Measurements from ENCODE around the gene PCDH7. TPM values are rescaled to one million over a fixed set of nuclear protein-coding genes. Genes with fewer than 3 reads are reported as not detected.

PCDH7 gene, protein sequence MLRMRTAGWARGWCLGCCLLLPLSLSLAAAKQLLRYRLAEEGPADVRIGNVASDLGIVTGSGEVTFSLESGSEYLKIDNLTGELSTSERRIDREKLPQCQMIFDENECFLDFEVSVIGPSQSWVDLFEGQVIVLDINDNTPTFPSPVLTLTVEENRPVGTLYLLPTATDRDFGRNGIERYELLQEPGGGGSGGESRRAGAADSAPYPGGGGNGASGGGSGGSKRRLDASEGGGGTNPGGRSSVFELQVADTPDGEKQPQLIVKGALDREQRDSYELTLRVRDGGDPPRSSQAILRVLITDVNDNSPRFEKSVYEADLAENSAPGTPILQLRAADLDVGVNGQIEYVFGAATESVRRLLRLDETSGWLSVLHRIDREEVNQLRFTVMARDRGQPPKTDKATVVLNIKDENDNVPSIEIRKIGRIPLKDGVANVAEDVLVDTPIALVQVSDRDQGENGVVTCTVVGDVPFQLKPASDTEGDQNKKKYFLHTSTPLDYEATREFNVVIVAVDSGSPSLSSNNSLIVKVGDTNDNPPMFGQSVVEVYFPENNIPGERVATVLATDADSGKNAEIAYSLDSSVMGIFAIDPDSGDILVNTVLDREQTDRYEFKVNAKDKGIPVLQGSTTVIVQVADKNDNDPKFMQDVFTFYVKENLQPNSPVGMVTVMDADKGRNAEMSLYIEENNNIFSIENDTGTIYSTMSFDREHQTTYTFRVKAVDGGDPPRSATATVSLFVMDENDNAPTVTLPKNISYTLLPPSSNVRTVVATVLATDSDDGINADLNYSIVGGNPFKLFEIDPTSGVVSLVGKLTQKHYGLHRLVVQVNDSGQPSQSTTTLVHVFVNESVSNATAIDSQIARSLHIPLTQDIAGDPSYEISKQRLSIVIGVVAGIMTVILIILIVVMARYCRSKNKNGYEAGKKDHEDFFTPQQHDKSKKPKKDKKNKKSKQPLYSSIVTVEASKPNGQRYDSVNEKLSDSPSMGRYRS (N-terminal part only)
- 100 to 1,000 TPM; 225 to 364 (median 314) TPM for total RNA-seq

DNA sequence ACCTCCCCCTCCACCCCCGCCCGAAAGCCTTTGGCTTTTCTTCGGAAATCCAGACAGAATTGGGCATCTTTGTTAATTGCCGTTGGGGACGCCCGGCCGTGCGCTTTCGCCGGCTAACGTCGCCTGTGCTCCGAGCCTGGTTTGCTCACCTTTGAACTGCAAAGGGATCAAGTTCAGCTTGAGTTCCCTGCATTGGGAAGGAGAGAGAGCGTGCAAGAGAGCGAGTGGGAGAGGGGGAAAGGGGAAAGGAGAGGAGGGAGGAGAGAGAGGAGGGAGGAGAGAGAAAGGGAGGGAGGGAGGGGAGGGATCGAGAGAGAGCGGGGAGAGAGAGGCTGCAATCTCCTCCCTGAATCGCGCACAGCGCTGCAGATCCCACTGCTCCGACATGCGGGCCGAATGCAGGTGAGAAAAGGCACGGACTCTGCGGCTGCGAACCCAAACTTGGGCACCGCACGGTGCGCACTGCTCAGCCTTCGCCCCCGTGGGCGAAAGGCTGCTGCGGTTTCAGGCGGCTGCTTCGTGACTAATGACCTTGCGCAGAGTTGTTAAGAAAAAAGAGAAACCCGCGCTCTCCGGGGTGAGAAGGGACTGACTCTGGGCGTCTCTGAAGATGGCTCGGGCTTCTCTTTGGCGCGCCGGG, at the start of gene PCDH7:
Gene PCDH7, plus strand, starts transcription at position 349 of the 640 bp plus-strand sequence. CDS start 1,054 bp downstream, outside the sequence.
- peaks cover 16% of the 10 kb centered on the region for H3K27me3 ChIP-seq

DNA sequence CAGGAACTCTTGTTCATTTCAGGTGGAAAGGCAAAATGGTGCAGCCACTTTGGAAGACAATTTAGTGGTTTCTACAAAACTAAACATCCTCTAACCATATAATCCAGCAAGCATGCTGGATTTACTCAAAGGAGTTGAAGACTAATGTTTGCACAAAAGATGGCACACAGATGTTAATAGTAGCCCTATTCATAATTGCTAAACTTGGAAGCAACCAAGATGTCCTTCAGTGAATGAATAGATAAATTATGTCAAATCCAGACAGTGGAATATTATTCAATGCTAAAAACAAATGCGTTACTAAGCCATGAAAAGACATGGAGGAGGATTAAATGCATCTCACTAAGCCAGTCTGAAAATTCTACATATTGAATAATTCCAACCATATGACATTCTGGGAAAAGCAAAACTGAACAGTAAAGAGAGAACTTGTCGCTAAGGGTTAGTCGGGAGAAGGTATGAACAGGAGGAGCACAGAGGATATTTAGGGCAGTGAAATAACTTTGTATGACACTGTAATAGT, 48.2 kb upstream of the PCDH7 start:
- WGBS, 2 donors (ENCODE audit: low coverage in 1 of 2): 86 to 89% methylated on average over 3 of the region's 3 CpGs
- ATAC-seq: no peak
- TF ChIP-seq POLR2AphosphoS5 (IDR thresholded peaks at IDR 0.05) (no peak), EP300 (IDR thresholded peaks at IDR 0.05) (no peak), POLR2A (IDR thresholded peaks at IDR 0.05) (no peak)
- TF ChIP-seq, protein P1, sequence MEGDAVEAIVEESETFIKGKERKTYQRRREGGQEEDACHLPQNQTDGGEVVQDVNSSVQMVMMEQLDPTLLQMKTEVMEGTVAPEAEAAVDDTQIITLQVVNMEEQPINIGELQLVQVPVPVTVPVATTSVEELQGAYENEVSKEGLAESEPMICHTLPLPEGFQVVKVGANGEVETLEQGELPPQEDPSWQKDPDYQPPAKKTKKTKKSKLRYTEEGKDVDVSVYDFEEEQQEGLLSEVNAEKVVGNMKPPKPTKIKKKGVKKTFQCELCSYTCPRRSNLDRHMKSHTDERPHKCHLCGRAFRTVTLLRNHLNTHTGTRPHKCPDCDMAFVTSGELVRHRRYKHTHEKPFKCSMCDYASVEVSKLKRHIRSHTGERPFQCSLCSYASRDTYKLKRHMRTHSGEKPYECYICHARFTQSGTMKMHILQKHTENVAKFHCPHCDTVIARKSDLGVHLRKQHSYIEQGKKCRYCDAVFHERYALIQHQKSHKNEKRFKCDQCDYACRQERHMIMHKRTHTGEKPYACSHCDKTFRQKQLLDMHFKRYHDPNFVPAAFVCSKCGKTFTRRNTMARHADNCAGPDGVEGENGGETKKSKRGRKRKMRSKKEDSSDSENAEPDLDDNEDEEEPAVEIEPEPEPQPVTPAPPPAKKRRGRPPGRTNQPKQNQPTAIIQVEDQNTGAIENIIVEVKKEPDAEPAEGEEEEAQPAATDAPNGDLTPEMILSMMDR (IDR thresholded peaks at IDR 0.05): no peak

More for the DNA sequence above, at the start of gene PCDH7:
- H3K4me1 ChIP-seq: peaks cover 0 to 52% (median 0%) of the 10 kb centered on the region in 3 donors
- H3K36me3 ChIP-seq: no peaks in the 10 kb centered on the region
- peak within 1 kb of the TSS; percentile 52 to 87 (median 84) for H3K27ac ChIP-seq
- WGBS, 2 donors (ENCODE audit: low coverage in 1 of 2): 0% methylated on average over 4 to 29 of the region's 44 CpGs
- H3K4me3 ChIP-seq: peak within 1 kb of the TSS; percentile 84 to 88
- H3K9me3 ChIP-seq: no peaks in the 10 kb centered on the region
- peak; percentile 14 for ATAC-seq
- TF ChIP-seq EP300 (IDR thresholded peaks at IDR 0.05) (no peak), POLR2A (IDR thresholded peaks at IDR 0.05) (peak in 1 of 2 donors; percentile 16)

DNA sequence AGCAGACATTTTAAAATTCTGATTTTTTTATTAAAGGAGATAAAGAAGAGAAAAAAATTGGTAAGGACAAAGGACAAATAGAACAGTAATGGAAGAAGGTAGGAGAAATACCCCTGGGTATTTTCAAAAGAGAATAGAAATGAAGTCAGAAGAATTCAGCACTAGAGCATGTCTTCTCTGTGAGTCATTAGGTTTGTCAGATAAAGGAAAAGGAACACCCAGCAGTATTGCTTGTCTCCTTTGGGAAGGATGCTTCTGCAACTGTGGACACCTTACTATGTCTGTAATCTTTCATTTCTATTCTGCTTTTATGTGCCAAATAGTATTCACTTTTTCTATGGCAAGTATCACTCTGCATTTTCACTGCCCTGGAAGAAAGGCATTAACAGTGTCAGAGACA, 24.0 kb upstream of the PCDH7 start:
- Histone ChIP-seq H3K27me3 (no peaks in the 10 kb centered on the region), H3K4me1 (no peaks in the 10 kb centered on the region), H3K4me3 (no peak overlapping the region), H3K9me3 (no peaks in the 10 kb centered on the region), H3K36me3 (no peaks in the 10 kb centered on the region), H3K27ac (no peak overlapping the region)
- TF ChIP-seq, protein P1 (IDR thresholded peaks at IDR 0.05): no peak
- TF ChIP-seq EP300 (IDR thresholded peaks at IDR 0.05) (no peak), POLR2A (IDR thresholded peaks at IDR 0.05) (no peak)
- ATAC-seq: no peak

More for the DNA sequence above, 48.2 kb upstream of the PCDH7 start:
- H3K4me1 ChIP-seq: no peaks in the 10 kb centered on the region
- no peaks in the 10 kb centered on the region for H3K36me3 ChIP-seq
- H3K27ac ChIP-seq: no peak overlapping the region
- no peaks in the 10 kb centered on the region for H3K27me3 ChIP-seq
- H3K4me3 ChIP-seq: no peak overlapping the region
- no peaks in the 10 kb centered on the region for H3K9me3 ChIP-seq

DNA sequence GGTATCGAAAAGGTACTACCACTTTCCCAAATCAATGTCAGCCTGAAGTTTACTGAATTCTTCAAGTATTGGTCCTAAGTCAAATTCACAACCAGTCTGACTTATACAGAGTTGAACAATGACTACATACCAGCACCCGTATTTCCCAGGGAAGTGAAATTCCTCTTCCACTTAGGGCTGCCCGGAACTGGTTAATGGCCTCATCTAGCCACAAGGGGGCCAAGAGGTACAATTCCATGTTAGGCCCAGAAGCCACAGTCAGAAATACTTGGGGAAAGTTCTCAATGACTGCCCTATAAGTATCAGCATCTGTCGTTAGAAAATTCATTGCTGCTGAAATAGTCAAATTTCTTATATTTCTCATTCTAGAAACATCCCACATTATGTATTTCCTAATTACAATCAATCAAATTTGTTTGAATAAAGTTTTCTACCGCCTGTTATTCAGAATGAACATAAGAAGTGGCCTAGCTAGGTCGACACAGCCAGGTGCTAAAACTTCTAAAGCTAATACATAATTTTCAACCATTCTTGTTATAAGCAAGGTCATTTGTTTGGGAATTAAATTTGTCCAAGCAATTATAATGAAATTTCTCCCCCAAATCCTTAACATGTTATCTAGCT, 5.6 kb upstream of the PCDH7 start:
- Histone ChIP-seq H3K27me3 (peaks cover 5% of the 10 kb centered on the region), H3K9me3 (peaks cover 0 to 6% (median 0%) of the 10 kb centered on the region in 3 donors), H3K36me3 (no peaks in the 10 kb centered on the region), H3K27ac (no peak overlapping the region), H3K4me3 (no peak overlapping the region), H3K4me1 (peaks cover 0 to 30% (median 0%) of the 10 kb centered on the region in 3 donors)
- ATAC-seq: no peak
- TF ChIP-seq EP300 (IDR thresholded peaks at IDR 0.05) (no peak), POLR2AphosphoS5 (IDR thresholded peaks at IDR 0.05) (no peak), POLR2A (IDR thresholded peaks at IDR 0.05) (no peak)
- TF ChIP-seq, protein P1 (IDR thresholded peaks at IDR 0.05): peak; percentile 67 to 81 (median 78)
- 48 to 52% methylated on average over 5 to 6 of the region's 6 CpGs for WGBS, 2 donors (ENCODE audit: low coverage in 1 of 2)

All from gastroesophageal sphincter (tissue), 4 donors.